Measurements from ENCODE around the gene GPLD1.

Gene GPLD1

GRCh38 chr6:24378473-24379097, 110.8 kb downstream of the GPLD1 start:
- no peak for DNase-seq
